CD4-positive, alpha-beta T cell treated with Interleukin-4 for 1 hour (primary cell): ENCODE measurements around the gene FBLN2.
"Not testable (repeated sequence)": the region's sequence is repeated elsewhere in the genome, so short reads cannot be mapped to it uniquely, and the experiment has no call there.

Source experiments
- DNase-seq, 2 donors: peaks; one replicate each; pipeline ENCODE4 v3.0.0-alpha.2; 2020 to 2022

Gene FBLN2

GRCh38 chr3:13514639-13515435 lies 34.1 kb upstream of the FBLN2 start:
- no peak for DNase-seq

GRCh38 chr3:13515786-13516759 lies 32.9 kb upstream of the FBLN2 start:
- no peak for DNase-seq

GRCh38 chr3:13516760-13517135 lies 32.2 kb upstream of the FBLN2 start:
- no peak for DNase-seq

- DNase-seq = no peak
Measured at GRCh38 chr3:13517253-13517977, 31.5 kb upstream of the FBLN2 start.

GRCh38 chr3:13518516-13518953 lies 30.4 kb upstream of the FBLN2 start:
- DNase-seq = no peak

- DNase-seq = no peak
Measured at GRCh38 chr3:13519006-13519791, 29.7 kb upstream of the FBLN2 start.

- DNase-seq = no peak
Measured at GRCh38 chr3:13520326-13520880, 28.5 kb upstream of the FBLN2 start.

- DNase-seq = no peak
Measured at GRCh38 chr3:13521309-13521708, 27.6 kb upstream of the FBLN2 start.

- DNase-seq = not testable (repeated sequence)
Measured at GRCh38 chr3:13521749-13522148, 27.2 kb upstream of the FBLN2 start.

- no peak for DNase-seq
Measured at GRCh38 chr3:13522236-13522635, 26.7 kb upstream of the FBLN2 start.

- no peak for DNase-seq
Measured at GRCh38 chr3:13524979-13525669, 23.8 kb upstream of the FBLN2 start.

GRCh38 chr3:13525827-13526625 lies 22.9 kb upstream of the FBLN2 start:
- no peak for DNase-seq

- DNase-seq = no peak
Measured at GRCh38 chr3:13526626-13526949, 22.3 kb upstream of the FBLN2 start.

GRCh38 chr3:13528217-13528867 lies 20.6 kb upstream of the FBLN2 start:
- no peak for DNase-seq

GRCh38 chr3:13529196-13530112 lies 19.5 kb upstream of the FBLN2 start:
- DNase-seq = no peak

GRCh38 chr3:13530241-13531009 lies 18.5 kb upstream of the FBLN2 start:
- no peak for DNase-seq

GRCh38 chr3:13532085-13532484 lies 16.8 kb upstream of the FBLN2 start:
- DNase-seq = no peak

GRCh38 chr3:13532631-13533030 lies 16.3 kb upstream of the FBLN2 start:
- DNase-seq = no peak
